GM19023 (cell line): ENCODE data around the gene SBK3.
"Not testable (repeated sequence)": the region's sequence is repeated elsewhere in the genome, so short reads cannot be mapped to it uniquely, and the experiment has no call there.

ENCODE experiments used
- ATAC-seq: cut with Tn5 transposase; IDR thresholded peaks from one replicate; pipeline ENCODE4 v1.9.1; 2021; ENCODE audit warnings: mild to moderate bottlenecking, moderate library complexity; ENCODE audit not compliant: unreplicated experiment

SBK3 gene

GRCh38 chr19:55519451-55520311 lies 25.7 kb downstream of the SBK3 start:
- ATAC-seq: no peak

GRCh38 chr19:55516878-55517620 lies 28.3 kb downstream of the SBK3 start:
- ATAC-seq: peak; percentile 99

- ATAC-seq: no peak
Measured at GRCh38 chr19:55508120-55508519, 37.2 kb downstream of the SBK3 start.

- ATAC-seq: no peak
Measured at GRCh38 chr19:55504981-55505380, 40.4 kb downstream of the SBK3 start.

GRCh38 chr19:55504252-55504603 lies 41.1 kb downstream of the SBK3 start:
- ATAC-seq: no peak

- ATAC-seq: peak; percentile 96
Measured at GRCh38 chr19:55503502-55504251, 41.7 kb downstream of the SBK3 start.

GRCh38 chr19:55503157-55503501 lies 42.2 kb downstream of the SBK3 start:
- no peak for ATAC-seq

GRCh38 chr19:55502197-55502952 lies 43.0 kb downstream of the SBK3 start:
- no peak for ATAC-seq

- ATAC-seq: no peak
Measured at GRCh38 chr19:55500368-55500952, 44.9 kb downstream of the SBK3 start.

GRCh38 chr19:55498246-55498840 lies 47.0 kb downstream of the SBK3 start:
- no peak for ATAC-seq

GRCh38 chr19:55497763-55498162 lies 47.6 kb downstream of the SBK3 start:
- no peak for ATAC-seq

GRCh38 chr19:55496820-55497219 lies 48.5 kb downstream of the SBK3 start:
- ATAC-seq: not testable (repeated sequence)

GRCh38 chr19:55495646-55496349 lies 49.5 kb downstream of the SBK3 start:
- ATAC-seq: no peak

- no peak for ATAC-seq
Measured at GRCh38 chr19:55494172-55494761, 51.1 kb downstream of the SBK3 start.

GRCh38 chr19:55493645-55494171 lies 51.6 kb downstream of the SBK3 start:
- ATAC-seq: no peak

- ATAC-seq: no peak
Measured at GRCh38 chr19:55493052-55493644, 52.2 kb downstream of the SBK3 start.

GRCh38 chr19:55492362-55492944 lies 52.9 kb downstream of the SBK3 start:
- no peak for ATAC-seq
